ENCODE measurements around the gene EGLN3.

EGLN3 gene

DNA sequence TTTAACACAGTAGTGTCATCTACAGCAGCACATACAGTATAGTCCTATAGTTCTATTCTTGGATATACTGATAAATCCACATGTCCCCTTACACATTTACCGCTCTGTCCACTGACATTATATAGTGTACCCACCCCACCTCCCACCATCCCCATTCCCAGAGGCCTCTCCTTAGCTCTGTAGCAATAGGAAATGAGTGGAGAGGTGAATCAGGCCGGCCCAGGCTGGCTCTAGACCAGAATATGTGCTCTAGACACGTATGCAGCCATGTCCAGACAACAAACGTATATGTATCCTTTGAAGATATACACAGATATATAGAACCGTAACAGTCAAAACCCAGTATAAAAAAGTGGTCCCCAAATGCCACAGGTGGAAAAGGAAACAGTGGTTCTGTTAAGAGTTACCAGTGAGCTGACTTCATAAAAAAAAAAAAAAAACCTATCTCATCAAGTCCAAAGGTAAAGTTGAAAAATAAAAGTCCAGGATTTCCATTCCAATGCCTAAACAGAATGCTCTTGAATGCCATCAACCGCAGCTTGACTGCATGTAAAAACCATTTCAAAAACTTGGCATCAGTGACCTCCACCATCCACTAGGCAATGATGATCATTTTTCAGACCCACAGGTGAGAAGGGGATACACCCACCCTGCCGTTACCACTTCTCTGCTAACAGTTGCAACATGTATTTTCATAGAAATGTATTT is 16.7 kb downstream of the EGLN3 start:
- TF ChIP-seq GATA2 (IDR thresholded peaks at IDR 0.05; ENCODE audit: low read depth, low read length) (no peak), GATA3 (IDR thresholded peaks at IDR 0.05; ENCODE audit: low read depth, low read length) (no peak)

DNA sequence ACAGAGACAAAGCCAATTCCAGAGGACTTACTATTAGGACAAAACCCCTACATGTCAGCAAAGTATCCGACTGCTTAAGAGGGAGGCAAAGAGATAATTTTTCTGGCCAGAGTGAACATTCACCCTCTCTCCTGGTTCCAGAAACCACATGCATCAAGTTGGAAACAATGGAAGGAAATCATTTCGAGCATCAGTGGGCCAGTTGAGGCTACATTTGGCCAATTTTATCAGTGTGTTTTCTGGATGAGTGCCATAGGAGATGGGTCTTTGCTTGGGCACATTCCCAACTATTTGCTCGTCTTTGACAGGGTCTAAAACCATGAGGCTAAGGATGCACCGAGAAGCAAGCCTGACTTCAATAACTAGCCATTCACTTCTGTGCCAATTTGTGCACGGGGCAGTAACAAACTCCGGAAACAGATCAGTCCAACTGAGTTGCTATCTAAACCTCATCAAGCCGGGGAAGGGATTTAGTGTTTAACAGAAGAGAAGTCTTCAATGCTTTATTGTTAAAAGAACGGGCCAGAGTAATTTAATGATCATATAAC is 17.4 kb downstream of the EGLN3 start:
- TF ChIP-seq GATA3 (IDR thresholded peaks at IDR 0.05; ENCODE audit: low read depth, low read length) (no peak), GATA2 (IDR thresholded peaks at IDR 0.05; ENCODE audit: low read depth, low read length) (no peak)

DNA sequence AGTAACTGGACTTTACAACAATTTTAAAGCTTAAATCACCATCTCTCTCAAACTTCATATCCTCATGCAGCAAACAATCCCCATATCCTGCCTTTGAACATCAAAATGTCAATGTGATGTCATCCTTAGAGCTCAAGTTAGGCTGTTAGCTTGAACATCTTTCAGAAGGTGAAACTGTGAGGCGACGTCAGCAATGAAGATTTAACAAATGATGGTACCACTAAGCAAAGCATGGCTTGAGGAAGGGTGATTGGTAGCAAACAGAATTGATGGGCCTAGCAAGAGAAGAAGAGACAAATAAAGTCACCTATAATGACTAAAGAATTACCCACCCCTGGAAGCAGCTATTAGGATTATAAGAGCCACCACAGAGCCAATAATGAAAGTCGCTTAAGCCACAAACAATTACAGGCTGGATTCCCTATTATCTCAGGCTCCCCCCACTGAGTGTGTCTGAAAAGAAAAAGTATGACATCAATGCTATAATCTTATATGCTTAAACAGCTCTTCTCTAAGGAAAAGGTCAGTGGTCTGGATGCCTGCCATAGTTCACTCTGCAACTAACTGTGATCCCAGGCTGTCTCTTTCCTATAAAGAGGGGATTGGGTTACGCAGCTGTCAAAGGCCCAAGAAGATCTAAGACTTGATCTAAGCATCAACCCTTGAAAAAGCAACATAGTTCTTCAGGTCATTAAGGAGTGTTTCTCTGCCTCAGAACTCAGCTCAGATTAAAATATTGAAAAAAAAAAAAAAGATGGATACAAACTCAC is 18.1 kb downstream of the EGLN3 start:
- TF ChIP-seq GATA3 (IDR thresholded peaks at IDR 0.05; ENCODE audit: low read depth, low read length) (no peak), GATA2 (IDR thresholded peaks at IDR 0.05; ENCODE audit: low read depth, low read length) (no peak)

DNA sequence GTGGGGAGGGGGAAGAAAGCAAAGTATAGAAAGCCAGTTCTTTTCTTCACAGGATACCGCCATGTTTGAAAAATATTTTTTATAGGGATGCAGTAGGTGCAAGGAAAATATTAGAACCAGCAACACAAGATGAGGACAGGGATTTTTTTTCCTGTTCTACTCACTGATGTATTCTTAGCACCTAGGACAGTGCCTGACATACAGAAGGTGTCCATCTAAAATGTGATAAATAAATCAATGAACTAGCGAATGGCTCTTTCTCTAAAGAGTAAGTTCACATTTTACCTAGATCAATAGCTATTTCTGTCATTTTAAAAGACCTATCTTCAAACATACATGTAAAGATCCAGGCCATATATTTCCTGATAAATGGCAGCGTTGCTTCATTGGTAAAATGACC is 18.8 kb downstream of the EGLN3 start:
- no peak for TF ChIP-seq GATA2 (IDR thresholded peaks at IDR 0.05; ENCODE audit: low read depth, low read length)
- no peak for TF ChIP-seq GATA3 (IDR thresholded peaks at IDR 0.05; ENCODE audit: low read depth, low read length)

DNA sequence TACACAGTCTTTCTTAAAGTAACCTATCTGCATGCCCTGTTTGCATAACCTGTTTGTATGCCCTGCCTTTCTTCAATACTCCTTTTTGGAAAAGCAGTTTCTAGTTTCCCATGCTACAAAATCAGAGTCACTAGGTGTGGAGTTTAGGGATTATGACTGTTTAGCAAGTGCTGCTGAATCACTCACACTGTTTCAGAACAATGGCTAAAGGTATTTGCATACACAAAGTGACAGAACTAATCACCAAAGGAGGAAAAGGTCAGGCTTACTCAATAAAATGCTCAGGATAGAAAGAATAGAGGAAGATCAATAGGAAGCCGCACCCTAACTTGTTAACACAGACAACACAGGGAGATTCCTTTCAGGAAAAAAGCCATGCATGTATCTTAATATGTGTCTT is 19.4 kb downstream of the EGLN3 start:
- TF ChIP-seq GATA3 (IDR thresholded peaks at IDR 0.05; ENCODE audit: low read depth, low read length) (no peak), GATA2 (IDR thresholded peaks at IDR 0.05; ENCODE audit: low read depth, low read length) (no peak)

DNA sequence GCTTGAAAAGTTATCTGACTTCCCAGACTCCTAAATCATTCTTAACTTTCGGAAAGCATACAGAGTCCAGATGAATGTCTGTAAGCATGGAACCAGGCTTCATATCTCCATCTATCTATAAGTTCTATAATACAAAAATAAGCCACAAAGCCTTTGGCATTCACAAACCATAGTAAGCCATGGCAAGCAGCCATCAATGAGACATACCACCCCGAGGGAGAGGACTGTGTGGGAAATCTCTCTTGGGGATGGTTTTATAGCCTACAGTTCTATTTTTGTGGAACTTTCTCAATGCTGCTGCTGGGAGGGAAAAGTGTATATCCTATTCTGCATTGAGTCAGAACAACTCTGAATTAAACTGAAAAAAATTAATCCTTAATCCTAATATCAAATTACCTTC is 20.4 kb downstream of the EGLN3 start:
- TF ChIP-seq GATA3 (IDR thresholded peaks at IDR 0.05; ENCODE audit: low read depth, low read length) (no peak), GATA2 (IDR thresholded peaks at IDR 0.05; ENCODE audit: low read depth, low read length) (no peak)

DNA sequence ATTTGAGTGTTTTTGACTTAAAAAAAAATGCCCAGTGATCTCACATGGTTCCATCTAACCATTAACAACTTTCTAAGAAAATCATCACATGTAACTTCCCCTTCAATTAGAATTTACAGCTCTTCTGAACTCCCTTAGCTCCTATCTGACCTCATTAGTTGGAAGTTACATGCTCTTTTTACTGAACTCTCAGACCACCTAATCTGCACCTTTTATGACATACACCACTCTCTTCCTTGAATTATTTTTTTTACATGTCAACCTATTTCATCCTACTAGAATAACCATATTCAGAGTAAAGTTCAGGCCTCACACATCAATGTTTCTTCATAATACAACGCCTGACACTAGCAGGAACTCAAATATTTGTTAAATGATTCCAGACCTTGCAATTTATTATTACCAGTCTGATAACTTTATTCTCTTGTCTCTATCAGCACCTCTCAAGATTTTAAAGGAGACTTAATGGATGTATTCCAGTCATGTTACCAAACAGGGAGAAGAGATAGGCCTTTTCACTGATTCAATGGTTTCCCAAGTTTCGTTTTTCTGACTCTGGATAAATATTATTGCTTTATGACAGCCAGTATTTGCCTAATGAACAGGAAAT is 21.0 kb downstream of the EGLN3 start:
- no peak for TF ChIP-seq GATA2 (IDR thresholded peaks at IDR 0.05; ENCODE audit: low read depth, low read length)
- TF ChIP-seq GATA3 (IDR thresholded peaks at IDR 0.05; ENCODE audit: low read depth, low read length): no peak

DNA sequence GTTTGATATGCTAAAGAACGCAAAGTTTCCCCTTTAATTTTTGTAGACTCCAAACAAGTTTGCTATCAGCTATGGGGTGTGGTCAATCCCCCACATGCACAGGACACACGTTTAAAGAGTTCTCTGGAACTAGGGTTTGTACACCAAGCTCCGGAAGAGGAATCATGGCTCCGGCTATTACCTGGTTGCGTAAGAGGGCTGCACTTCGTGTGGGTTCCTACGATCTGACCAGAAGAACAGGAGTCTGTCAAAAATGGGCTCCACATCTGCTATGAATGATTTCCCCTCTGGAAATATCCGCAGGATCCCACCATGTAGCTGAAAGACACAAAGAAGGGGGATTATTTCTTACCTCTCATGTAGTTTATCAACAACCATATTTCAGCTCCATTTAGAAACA is 22.0 kb downstream of the EGLN3 start:
- TF ChIP-seq GATA3 (IDR thresholded peaks at IDR 0.05; ENCODE audit: low read depth, low read length): no peak
- TF ChIP-seq GATA2 (IDR thresholded peaks at IDR 0.05; ENCODE audit: low read depth, low read length): no peak

DNA sequence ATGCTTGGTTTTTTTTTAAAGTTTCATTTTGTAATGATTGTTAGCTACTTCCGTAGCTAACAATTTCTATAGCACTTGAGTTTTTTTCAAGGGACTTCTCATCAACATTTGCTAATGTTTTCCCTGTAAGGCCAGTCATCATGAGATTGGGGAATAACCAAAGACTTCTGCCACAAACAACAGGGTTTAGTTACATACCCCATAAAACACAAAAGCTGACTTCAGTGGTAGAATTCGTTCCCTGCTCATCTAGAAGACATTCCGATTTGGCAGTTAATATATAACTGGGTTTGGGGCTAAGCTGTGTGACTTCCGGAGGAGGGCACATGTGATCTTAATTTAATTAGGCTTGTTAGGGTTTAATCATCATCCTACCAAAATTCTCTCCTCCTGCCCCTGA is 22.9 kb downstream of the EGLN3 start:
- TF ChIP-seq GATA2 (IDR thresholded peaks at IDR 0.05; ENCODE audit: low read depth, low read length): no peak
- no peak for TF ChIP-seq GATA3 (IDR thresholded peaks at IDR 0.05; ENCODE audit: low read depth, low read length)

DNA sequence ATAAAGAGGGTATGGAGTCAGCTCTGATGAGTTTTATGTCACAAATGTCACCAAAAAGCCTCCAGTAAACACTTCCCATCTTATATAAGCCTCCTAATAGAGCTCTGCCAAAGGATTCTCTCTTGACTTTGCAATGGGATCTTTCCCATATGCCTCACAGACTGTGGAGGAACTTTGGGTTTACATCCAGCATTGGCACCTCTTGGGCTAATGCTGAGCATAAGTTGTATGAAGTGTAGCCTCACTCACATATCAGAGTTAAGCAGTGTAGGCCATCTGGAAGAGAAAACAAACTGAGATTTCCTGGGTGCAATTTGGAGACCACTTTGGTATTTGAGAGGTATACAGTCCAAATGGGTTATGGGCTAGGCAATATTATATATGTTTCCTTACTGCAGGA is 24.9 kb downstream of the EGLN3 start:
- no peak for TF ChIP-seq GATA2 (IDR thresholded peaks at IDR 0.05; ENCODE audit: low read depth, low read length)
- no peak for TF ChIP-seq GATA3 (IDR thresholded peaks at IDR 0.05; ENCODE audit: low read depth, low read length)

DNA sequence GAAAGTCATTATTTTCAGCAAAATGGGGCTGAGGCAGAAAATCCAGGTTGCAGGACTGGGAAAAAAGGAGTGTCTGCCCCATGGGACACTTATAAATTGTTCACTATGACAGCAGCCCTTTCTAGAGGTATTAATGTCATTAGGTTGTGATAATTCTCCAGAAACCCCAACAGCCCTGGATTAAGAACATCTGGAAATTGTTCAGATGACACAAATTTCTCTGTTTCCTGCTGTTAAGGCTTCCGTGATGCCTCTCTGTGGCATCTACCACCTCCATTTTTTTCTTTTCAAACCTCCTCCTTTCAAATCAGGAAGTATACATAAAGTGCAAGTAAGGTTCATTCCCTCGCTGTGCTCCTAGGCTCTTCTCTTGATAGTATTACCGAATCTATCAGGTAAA is 25.6 kb downstream of the EGLN3 start:
- TF ChIP-seq GATA3 (IDR thresholded peaks at IDR 0.05; ENCODE audit: low read depth, low read length) (no peak), GATA2 (IDR thresholded peaks at IDR 0.05; ENCODE audit: low read depth, low read length) (no peak)

DNA sequence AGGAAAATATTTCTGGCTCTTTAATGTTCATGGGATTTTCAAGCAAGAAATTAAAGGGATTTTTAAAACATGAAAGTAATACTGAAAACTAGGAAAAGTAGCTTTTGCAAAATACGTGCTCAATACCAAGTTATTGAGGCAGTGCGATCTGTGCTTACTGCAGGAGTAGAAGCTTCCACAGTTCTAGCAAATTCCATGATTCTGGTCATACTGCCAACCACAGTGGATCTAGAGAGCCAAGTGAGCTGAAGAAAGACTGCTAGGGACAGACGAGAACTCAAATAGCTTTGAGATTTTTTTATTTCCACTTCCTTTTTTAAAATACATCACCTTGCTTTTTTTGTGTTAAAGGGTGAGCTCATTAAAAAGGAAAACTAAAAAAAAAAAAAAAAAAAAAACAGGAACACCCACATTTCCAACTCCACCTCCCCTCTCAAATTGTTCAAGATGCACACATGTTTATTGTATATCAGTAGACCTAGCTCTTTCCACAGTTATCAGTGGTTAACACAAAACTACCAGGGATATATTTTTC is 26.2 kb downstream of the EGLN3 start:
- TF ChIP-seq GATA2 (IDR thresholded peaks at IDR 0.05; ENCODE audit: low read depth, low read length) (no peak), GATA3 (IDR thresholded peaks at IDR 0.05; ENCODE audit: low read depth, low read length) (no peak)

DNA sequence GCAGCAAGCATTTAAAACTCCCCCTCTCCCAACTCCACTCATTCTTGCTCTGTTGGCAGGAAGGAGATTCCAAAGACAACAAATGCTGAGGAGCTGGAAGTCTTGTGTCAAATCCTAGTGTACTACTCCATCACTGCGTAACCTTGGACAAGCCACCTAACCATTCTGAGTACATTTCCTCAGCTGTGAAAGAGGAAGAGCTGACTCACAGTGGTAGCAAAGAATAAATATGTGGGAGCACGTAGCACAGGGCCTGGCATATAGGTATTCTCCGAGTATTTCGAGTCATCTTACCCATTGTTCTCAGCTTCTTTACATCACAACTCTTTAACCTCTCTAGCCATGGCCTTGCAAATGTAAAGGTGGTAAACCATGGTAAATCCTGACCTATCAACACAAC is 28.7 kb downstream of the EGLN3 start:
- TF ChIP-seq GATA3 (IDR thresholded peaks at IDR 0.05; ENCODE audit: low read depth, low read length) (no peak), GATA2 (IDR thresholded peaks at IDR 0.05; ENCODE audit: low read depth, low read length) (no peak)

DNA sequence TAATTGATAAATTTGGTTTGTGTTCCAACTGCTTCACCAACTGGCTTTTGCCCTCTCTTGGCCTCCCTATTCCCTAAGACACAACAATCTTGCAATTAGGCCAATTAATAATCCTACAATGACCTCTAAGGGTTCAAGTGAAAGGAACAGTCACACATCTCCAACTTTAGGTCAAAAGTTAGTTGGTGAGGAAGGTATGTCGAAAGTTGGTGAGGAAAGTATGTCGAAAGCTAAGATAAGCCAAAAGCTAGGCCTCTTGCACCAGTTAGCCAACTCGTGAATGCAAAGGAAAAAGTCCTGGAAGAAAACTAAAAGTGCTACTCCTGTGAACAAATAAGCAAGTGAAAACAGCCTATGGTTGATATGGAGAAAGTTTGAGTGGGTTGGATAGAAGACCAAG is 32.6 kb downstream of the EGLN3 start:
- TF ChIP-seq GATA2 (IDR thresholded peaks at IDR 0.05; ENCODE audit: low read depth, low read length) (no peak), GATA3 (IDR thresholded peaks at IDR 0.05; ENCODE audit: low read depth, low read length) (no peak)

Data from SH-SY5Y (cell line).